ENCODE measurements around the gene KRT20. TPM values are rescaled to one million over a fixed set of nuclear protein-coding genes. Genes with fewer than 3 reads are reported as not detected.
"Not testable (repeated sequence)": the region's sequence is repeated elsewhere in the genome, so short reads cannot be mapped to it uniquely, and the experiment has no call there.

The KRT20 gene
- total RNA-seq, 6 experiments from 2014 or later = not detected

DNA sequence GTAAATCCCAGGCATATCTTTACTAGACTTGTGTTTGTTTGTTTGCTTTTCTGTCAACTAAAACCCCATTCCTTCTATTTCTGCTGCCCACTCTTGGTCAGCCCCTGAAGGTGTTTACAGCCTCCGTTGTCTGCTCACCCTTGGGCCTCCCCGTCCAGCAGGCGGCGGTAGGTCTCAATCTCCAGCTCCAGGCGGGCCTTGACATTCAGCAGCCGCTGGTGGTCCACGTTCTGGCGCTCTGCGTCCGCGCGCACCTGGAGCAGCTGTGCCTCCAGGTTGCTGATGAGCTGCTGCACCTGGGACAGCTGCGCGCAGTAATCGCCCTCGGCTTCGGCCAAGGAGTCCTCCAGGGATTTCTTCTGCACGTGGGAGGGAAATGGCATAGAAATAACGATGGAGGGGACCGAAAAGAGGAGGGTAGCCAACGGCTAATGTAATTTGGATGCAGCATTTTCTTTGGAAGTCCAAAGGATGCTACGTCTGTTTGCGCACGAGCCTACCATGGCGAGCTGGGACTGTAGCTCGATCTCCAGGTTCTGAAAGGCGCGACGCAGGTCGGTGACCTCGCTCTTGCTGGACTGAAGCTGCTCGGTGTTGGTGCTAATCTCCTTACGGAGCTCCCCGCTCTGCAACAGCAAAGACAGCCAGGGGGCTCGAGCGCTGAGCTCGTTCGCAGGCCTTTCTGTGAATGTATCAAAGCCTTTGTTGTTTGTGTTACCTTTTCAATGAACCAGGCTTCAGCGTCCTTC is 21.9 kb downstream of the KRT20 start:
- DNase-seq = no peak
- Mint-ChIP-seq H3K27ac (no peak overlapping the region), H3K9me3 (no peaks in the 10 kb centered on the region), H3K27me3 (ENCODE audit: insufficient read depth) (peaks cover 2% of the 10 kb centered on the region), H3K36me3 (ENCODE audit: low read depth) (no peaks in the 10 kb centered on the region), H3K4me3 (no peak overlapping the region), H3K4me1 (ENCODE audit: low read depth) (peaks cover 13% of the 10 kb centered on the region)
- TF ChIP-seq, protein P1, sequence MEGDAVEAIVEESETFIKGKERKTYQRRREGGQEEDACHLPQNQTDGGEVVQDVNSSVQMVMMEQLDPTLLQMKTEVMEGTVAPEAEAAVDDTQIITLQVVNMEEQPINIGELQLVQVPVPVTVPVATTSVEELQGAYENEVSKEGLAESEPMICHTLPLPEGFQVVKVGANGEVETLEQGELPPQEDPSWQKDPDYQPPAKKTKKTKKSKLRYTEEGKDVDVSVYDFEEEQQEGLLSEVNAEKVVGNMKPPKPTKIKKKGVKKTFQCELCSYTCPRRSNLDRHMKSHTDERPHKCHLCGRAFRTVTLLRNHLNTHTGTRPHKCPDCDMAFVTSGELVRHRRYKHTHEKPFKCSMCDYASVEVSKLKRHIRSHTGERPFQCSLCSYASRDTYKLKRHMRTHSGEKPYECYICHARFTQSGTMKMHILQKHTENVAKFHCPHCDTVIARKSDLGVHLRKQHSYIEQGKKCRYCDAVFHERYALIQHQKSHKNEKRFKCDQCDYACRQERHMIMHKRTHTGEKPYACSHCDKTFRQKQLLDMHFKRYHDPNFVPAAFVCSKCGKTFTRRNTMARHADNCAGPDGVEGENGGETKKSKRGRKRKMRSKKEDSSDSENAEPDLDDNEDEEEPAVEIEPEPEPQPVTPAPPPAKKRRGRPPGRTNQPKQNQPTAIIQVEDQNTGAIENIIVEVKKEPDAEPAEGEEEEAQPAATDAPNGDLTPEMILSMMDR (IDR thresholded peaks at IDR 0.05) = peak; percentile 60

DNA sequence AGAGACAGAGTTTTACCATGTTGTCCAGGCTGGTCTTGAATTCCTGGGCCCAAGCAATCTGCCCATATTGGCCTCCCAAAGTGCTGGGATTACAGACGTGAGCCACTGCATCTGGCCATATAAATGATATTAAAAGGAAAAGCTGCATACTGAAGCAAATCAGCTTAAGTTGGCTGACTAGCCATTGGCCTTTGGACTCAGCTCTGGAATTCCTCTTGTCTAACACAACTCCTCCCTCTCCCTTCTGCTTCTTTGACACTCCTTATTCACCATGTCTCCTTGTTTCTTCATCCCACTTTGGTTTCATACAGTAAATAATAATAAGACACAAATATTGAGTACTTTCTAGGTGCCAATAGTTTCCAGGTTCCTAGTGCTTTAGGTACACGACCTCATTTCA is 25.5 kb downstream of the KRT20 start:
- Mint-ChIP-seq H3K4me1 (ENCODE audit: low read depth) (peaks cover 35% of the 10 kb centered on the region), H3K9me3 (no peaks in the 10 kb centered on the region), H3K4me3 (no peak overlapping the region), H3K36me3 (ENCODE audit: low read depth) (no peaks in the 10 kb centered on the region), H3K27me3 (ENCODE audit: insufficient read depth) (peaks cover under 1% of the 10 kb centered on the region), H3K27ac (no peak overlapping the region)
- TF ChIP-seq, protein P1 (IDR thresholded peaks at IDR 0.05) = no peak
- DNase-seq = no peak

DNA sequence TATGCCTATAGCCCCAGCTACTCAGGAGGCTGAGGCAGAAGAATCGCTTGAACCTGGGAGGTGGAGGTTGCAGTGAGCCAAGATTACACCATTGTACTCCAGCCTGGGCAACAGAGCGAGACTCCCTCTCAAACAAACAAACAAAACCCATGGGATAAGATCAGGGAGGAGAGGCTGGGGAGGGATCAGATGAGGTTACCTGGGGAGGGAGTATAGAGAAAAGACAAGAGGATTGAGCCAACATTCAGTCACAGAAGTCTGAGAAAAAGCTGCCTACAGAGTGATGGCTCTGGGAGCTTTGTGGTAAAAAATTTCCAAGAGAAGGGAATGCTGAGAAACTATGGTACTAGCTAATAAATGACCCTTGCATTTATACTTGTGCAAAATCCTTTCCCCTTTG is 26.4 kb downstream of the KRT20 start:
- H3K27ac Mint-ChIP-seq; H3K9me3 Mint-ChIP-seq; DNase-seq; H3K27me3 Mint-ChIP-seq (ENCODE audit: insufficient read depth); H3K4me3 Mint-ChIP-seq; H3K36me3 Mint-ChIP-seq (ENCODE audit: low read depth): not testable (repeated sequence)
- peaks cover 43% of the 10 kb centered on the region for H3K4me1 Mint-ChIP-seq (ENCODE audit: low read depth)

DNA sequence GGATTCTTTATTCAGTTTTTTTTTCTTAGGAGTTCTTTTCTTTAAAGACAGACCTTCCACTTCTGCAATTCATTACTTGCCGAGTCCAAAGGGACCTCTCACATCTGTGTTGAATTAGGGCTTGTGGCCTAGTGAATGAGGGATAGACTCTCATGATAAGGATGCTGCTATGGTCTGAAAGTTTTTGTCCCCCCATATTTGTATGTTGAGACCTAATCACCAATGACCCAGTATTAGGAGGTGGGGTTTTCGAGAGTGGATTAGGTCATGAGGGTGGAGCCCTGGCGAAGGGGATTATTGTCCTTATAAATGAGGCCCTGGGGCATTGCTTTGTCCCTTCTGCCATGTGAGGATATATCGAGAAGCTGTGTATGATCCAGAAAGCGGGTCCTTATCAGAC is 27.5 kb downstream of the KRT20 start:
- TF ChIP-seq, protein P1 (IDR thresholded peaks at IDR 0.05) = no peak
- Mint-ChIP-seq H3K27ac (peak overlapping the region; percentile 73), H3K9me3 (no peaks in the 10 kb centered on the region), H3K4me3 (no peak overlapping the region), H3K27me3 (ENCODE audit: insufficient read depth) (no peaks in the 10 kb centered on the region; the same call in none of the 2 replicates), H3K4me1 (ENCODE audit: low read depth) (peaks cover 51% of the 10 kb centered on the region), H3K36me3 (ENCODE audit: low read depth) (no peaks in the 10 kb centered on the region)
- peak; percentile 22 for DNase-seq

DNA sequence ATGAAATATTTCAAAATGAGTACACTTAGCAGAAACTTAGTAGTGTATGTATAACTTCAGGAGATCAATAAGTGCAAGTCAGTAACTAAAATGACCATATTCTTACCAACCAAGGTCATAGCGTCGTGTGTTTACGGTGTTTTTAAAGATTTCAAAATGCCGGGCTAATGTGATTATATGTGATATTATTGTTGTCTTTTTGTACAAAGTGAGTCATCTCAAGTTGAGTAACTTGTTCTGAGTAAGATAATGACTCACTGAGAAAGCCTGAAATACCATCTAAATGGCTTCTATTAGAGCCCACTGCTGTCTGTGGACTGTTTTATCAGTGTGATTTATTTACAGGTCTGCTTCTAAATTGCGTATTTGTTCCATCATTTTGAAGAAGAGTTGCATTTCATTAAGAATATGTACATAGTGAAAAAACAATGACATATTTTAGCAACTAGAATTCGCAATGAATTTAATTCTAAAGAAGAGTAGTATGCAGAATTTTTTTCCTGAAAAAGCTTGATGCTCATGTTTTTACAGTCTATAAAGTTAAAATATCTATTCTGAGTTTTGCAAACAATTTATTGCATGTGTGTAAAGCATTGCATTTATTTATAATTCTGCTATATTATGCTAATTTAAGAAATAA is 30.7 kb downstream of the KRT20 start:
- H3K27me3 Mint-ChIP-seq (ENCODE audit: insufficient read depth) = no peaks in the 10 kb centered on the region; the same call in 1 of the 2 replicates
- H3K27ac Mint-ChIP-seq = peak overlapping the region; percentile 63
- no peaks in the 10 kb centered on the region for H3K9me3 Mint-ChIP-seq
- H3K4me1 Mint-ChIP-seq (ENCODE audit: low read depth) = peaks cover 64% of the 10 kb centered on the region
- H3K36me3 Mint-ChIP-seq (ENCODE audit: low read depth) = no peaks in the 10 kb centered on the region
- TF ChIP-seq, protein P1 (IDR thresholded peaks at IDR 0.05) = no peak
- DNase-seq = peak; percentile 91
- peak overlapping the region; percentile 72; the same call in 1 of the 2 replicates for H3K4me3 Mint-ChIP-seq

DNA sequence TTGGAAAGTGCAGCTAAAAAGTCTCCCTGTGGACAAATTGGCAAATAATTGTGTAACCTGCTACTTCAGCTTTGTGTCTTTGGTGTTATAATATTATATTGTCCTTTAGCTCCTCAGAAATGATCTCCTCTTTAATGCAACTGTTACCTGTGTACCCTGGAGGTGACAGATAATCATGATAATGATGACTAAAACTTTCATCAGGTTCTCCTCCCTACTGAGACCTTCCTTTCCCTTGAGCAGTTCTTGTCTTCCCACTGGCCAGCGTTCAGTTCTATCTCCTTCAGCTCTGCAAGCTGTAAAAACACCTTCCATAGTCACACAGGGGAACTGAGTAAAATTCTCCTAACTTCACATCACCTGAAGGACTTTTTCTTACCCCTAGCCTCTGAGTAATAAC is 32.7 kb downstream of the KRT20 start:
- no peaks in the 10 kb centered on the region; the same call in 1 of the 2 replicates for H3K27me3 Mint-ChIP-seq (ENCODE audit: insufficient read depth)
- DNase-seq = no peak
- no peak overlapping the region for H3K27ac Mint-ChIP-seq
- TF ChIP-seq, protein P1 (IDR thresholded peaks at IDR 0.05) = no peak
- H3K4me3 Mint-ChIP-seq = no peak overlapping the region
- H3K36me3 Mint-ChIP-seq (ENCODE audit: low read depth) = no peaks in the 10 kb centered on the region
- peaks cover 48% of the 10 kb centered on the region for H3K4me1 Mint-ChIP-seq (ENCODE audit: low read depth)
- H3K9me3 Mint-ChIP-seq = no peaks in the 10 kb centered on the region

Measured in HFFc6 (cell line).